NCI-H69 (cell line): ENCODE data around the gene TKTL1.

Experiments
- DNase-seq: peaks from one replicate; lab custom pipeline; 2025; lab: John Stamatoyannopoulos, UW

The TKTL1 gene

GRCh38 chrX:154378059-154378798 lies 82.6 kb downstream of the TKTL1 start:
- peak; percentile 72 for DNase-seq

DNA sequence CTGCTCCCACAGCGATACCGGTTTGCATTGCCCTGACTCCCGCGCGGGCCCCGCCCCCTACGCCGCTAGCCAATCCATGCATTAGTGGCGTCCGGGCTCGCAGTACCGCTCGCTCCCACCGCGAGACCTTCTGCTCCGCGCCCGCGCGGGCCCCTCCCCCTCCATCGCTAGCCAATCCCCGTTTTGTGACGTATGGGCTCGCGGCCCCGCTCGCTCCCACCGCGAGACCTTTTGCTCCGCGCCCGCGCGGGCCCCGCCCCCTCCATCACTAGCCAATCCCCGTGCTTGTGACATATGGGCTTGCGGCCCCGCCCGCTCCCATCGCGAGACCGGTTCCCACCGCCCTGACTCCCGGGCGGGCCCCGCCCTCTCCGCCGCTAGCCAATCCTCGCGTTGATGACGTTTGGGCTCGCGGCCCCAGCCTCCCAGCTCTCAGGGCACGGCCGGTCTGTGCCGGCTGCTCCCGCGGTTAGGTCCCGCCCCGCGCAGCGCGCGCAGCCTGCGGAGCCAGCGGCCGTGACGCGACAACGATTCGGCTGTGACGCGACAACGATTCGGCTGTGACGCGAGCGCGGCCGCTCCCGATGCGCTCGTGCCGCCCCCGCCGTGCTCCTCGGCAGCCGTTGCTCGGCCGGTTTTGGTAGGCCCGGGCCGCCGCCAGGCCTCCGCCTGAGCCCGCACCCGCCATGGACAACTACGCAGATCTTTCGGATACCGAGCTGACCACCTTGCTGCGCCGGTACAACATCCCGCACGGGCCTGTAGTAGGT lies 83.4 kb downstream of the TKTL1 start, which contains the start of gene EMD:
EMD (plus strand) TSS at position 497 of the 770 bp plus-strand sequence; CDS start at position 687, 190 bp downstream.
- DNase-seq = peak; percentile 99

GRCh38 chrX:154379569-154379951 lies 84.0 kb downstream of the TKTL1 start:
- DNase-seq = no peak
